Activated CD8-positive, alpha-beta memory T cell treated with anti-CD3 and anti-CD28 coated beads for 4 hours (primary cell): ENCODE measurements around the gene TSPAN9.

Experiments
- DNase-seq, 2 donors: peaks; one replicate each; pipeline ENCODE4 v3.0.0-alpha.2; 2020; ENCODE audit warnings: low read depth in 2 of 2

TSPAN9 gene

DNA sequence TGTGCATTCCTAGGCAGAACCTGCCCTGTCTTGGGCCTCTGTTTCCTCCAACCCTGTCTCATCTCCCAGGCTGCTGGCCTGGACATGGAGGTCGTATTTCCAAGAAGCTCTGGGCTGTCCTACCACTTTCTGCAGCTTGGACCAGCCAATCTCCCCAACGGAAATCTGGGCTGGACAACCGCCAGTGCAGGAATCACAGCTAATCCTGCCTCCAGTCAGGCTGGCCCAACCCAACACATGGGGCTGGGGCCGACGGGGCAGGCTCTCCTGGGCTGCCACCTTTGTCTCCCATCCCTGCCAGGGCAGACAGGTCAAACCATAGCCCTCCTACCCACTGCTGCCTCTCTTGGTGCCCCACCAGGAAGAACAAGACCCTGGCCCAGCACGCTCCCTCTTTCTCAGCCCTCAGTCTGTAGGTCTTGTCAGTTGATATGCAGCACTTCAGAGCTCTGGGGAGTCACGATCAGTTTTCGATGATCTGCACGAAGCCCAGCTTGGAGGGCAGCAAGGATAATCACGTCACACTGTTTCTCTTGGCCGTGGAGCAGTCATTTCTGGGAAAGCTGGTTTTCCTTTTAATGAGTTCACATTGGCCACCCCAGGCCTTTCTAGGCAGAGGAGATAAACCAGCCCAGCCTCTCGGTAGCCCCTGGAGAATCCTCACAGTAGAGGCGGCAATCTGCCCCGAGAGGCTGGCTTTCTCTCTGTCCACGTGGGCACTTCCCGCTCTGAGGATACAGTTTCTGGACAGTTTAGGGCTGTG is 218.6 kb downstream of the TSPAN9 start:
- DNase-seq = no peak

DNA sequence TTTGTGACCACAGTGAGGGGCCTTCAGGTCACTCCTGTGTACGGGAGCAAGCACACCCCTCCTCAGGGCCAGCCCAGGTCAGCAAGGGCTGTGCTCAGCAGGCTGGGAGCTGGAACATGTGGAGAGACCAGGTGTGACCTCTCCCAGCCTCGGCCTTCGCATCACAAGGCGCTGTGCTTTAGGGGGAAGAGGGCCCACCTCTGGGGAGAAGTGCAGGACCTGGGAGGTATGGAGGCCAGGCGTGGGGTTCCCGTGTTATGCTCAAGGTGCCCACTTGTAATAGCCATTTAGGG is 219.2 kb downstream of the TSPAN9 start:
- no peak for DNase-seq

DNA sequence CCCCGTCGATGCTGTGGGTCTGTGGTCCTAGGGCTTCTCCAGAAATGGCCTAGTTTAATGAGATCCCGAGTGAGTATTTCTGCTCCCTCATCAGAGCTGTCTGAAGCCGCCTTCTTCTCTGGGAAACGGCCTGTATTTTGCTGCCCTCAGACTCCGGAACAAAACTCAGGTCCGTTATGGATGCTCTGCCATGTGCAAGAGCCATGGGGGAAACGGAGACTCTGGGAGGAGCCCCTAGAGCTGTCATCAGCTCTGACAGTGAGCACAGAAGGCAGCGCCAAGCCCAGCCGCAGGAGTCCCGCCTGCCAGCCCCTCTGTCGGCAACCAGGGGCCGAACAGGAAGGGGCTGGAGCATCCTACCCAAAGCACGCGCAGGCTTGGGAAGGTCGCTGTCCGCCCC is 221.4 kb downstream of the TSPAN9 start:
- DNase-seq = no peak

DNA sequence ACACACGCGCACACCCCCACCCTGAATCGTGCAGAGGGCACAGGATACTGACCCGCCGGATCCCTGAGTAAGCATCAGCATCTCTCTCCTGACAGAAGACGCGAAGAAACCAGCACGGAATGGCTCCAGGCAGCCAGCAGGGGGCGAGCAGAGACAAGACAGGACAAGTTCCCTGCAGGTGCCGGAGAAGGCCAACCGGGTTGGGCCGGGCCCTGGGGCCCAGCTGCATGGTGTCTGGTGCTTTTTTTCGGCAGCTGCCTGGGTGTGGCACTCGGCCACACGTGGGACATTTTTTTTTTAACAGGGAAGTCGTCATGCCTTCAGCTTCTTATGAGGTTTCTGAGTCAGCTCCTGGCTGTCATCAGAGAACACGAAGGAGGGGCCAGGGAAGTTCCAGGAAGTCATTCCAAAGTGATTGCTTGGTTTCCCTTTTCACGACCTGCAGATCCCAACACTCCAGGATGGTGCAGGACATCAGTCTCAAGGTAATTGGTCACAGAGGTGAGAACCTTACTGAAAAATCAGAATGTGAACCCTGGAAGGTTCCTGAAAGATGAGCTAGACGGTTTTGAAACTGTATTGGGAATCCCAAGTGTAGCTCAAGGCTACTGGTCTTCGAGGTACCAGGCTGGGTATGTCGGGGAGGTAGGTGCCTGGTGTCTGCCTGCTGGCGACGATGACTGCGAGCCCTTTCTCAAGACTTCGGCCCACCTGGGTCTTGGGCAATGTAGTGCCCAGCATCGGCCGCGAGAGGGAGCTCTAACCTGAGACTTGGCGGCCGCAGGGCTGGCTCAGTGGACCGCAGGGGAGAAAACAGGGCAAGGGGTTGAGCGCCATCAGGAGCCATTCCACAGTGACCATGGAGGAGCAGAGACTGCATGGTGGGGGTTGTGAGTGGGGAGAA is 223.0 kb downstream of the TSPAN9 start:
- DNase-seq = peak; percentile 38 to 43

- no peak for DNase-seq
Observed at GRCh38 chr12:3300833-3301401, 223.7 kb downstream of the TSPAN9 start.

DNA sequence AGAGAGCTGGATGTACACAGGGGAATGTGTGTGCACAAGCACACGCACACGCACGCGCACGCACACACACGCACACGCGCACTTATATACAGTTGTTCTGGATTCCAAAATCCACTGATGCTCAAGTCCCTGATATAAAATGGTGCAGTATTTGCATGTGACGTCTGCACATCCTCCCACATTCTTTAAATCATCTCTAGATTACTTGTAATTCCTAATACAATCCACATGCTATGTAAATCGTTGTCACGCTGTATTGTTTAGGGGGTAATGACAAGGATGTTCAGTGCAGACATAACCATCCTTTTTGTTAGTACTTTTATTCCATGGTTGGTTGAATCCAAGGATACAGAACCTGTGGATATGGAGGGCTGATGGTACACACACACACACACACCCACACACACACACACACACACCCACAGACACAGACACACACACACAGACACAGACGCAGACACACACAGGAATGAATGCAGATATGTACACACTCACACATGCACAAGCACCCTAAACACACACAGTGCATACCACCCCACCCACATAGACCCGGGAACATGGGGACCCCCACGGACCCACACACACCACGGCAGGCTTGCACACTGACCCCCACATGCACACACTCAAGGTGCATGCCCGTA is 225.3 kb downstream of the TSPAN9 start:
- DNase-seq = no peak

DNA sequence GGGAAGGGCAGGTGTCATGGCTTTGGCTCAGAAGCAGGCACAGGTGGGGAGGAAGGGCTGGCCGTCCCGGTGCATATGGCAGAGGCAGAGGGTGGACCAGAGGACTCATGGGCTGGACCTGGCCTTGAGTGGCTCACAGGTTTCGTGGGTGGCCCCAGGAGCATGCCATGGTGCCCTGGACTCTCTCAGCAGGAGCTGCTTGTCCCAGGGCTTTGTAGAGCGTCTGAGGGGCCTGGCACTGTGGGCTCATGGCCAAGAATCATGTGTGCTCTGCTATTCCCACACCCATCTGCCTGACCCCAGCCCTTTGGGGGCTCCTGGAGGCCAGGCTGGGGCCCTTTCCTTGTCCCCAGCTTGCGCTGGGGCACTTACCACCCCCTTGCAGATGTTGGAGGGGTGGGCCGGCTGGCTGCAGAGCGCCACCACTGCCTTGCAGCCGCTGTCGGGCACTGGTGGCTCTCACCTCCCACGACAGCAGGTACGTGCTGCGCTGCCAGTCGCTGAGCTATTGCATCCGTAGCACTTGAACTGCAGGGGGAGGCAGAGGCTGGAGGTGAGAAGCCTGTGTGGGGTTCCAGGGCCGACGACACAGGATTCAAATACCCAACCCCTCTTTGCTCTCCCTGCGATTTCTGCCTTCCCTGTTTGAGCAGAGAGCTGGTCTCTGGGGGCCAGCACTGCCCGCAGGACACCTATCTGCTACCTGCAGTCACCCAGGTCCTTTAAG is 226.4 kb downstream of the TSPAN9 start:
- no peak for DNase-seq

- no peak for DNase-seq
Observed at GRCh38 chr12:3304436-3305165, 227.4 kb downstream of the TSPAN9 start.

- DNase-seq = no peak
Observed at GRCh38 chr12:3305464-3305863, 228.3 kb downstream of the TSPAN9 start.

DNA sequence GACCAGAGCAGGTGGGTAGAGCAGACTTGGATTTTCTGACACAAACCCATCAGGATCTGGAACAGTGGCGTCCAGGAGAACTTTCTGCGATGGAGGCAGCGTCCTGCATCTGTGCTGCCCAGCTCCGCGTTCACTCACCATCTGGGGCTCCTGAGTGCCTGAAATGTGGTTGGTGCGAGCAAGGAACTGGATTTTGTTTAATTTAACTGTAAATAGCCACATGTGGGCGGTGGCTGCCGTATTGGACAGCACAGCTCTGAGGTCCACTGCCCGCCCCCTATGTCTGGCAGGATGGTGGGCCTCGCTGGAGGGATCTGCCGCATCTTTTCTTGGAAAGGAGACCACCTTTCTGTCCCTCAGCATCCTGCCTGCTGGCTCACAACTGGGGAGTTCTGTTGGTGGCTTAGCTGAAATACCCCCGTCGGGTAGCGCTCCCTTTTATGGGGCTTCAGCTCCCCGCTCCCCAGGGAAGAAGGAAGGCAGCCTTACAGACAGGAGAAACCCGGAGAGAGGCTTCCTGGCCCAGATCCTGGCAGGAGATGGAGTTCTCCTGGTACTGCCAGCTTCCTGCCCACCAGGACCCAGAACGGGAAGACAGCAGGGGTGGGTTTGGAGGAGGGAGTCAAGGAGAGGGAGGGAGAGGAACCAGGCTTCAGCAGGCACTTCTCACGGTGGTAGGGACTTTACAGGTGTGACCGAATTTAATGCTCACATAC is 228.9 kb downstream of the TSPAN9 start:
- DNase-seq = no peak

- DNase-seq = no peak
Observed at GRCh38 chr12:3307389-3307788, 230.2 kb downstream of the TSPAN9 start.

- DNase-seq = no peak
Observed at GRCh38 chr12:3308063-3308462, 230.9 kb downstream of the TSPAN9 start.

DNA sequence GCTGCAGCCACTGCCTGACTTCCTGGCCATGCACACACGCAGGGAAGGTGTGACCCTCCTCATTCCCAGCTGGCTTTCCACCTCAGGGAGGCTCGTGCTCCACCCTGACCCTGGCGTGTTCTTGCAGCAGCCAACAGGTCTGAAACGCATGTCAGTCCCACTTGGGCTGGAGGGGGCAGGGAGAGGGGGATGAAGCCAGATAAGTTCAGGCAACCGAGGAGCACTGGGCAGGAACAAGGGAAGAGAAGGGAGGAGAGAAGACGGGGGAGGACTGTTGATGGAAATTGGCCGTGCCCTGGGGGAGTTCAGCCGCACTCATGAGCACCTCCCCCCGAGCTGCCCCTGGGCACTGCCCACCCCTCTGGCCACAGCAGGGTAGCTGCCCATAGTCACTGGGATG is 231.4 kb downstream of the TSPAN9 start:
- DNase-seq = no peak

DNA sequence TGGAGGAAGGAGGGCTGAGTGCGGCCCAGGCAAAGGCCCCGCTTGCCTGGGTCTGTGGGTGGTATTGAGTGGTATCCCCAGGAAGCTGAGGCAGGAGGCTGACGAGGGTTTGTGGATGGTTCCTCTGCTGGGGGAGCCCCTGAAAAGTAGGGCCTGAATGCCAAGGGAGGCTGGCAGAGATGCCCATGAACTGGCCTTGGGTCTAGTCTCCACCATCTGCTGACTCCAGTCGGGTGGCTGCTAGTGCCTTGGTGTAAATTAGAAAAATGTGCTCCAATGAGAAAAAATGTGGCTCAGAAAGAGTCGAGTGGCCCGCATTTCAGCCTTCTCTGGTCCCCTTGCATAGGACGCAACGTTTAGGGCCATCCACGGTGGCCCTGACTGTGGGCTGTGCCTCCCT is 232.6 kb downstream of the TSPAN9 start:
- no peak for DNase-seq

DNA sequence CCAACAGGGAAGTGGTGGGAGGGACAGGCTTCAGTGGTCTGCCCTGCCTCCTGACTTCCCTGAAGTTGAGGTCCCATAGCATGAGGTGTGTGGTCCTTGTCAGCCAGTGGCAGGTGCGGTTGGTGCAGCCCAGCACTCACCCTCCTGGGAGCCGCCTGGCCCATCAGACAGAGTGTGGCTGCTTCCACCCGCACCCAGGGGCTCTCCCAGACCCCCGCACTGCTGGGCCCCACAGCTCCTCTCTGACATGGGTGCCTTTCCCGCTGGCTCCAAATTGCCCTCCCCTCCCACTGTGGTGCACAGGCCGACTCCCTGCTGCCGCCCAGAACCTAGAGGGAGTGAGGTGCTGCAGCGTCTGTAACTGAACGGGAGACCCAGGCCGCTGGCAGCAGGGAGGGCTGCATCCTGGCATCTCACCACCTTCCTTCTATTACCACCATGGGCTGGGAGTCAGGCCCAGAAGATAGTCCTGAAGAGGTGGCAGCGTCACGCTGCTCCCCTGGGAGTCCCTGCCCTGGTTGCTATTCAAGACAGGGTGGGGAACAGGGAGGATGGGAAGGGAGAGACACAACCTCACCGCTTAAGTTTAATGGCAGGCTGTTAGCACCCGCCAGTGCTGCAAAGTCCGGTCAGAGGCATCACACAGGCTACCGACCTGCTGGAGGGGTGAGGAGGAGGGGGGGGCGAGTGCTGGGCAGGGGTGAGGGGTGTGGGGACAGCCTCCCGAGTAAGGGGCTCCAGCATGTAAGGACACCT is 233.3 kb downstream of the TSPAN9 start:
- DNase-seq = no peak

DNA sequence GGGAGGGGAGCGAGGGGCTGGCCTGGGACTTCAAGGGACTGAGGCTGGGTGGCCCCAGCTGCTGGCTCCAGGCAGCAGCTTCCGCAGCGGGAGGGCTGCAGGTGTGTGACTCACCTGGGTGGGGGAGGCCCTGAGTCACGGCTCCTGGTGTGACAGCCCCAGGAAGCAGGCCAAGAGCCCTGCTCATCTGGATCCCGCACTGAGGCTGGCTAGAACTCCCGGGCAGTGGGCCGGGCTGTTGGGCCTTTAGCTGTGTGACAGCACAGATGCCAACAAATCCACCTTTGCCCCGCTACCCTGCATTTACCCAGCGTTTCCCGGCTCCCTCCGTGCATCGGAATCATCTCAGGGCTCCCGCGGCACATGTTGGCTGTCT is 233.8 kb downstream of the TSPAN9 start:
- DNase-seq = no peak

GRCh38 chr12:3311491-3312103 is 234.4 kb downstream of the TSPAN9 start:
- no peak for DNase-seq

DNA sequence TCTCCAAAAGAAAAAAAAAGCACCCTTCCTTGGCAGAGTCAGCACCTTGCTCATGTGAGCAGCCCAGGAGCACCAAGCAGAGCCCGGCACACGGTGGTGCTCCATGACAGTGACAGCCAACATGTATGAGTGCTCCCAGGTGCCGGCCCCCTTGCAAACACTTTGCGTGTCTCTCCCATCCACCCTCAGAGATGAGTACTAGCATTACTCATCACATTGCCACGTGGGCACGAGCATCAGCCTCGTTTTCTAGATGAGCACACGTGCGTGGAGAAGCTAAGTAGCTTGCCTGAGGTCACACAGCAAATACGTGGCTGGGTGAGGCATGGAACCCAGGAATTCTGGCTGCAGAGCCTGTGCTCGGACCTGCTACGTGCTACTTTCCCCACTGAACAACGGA is 235.9 kb downstream of the TSPAN9 start:
- DNase-seq = no peak
